OCI-LY7 (cell line): ENCODE measurements around the gene MTUS2.

Source experiments
- EZH2phosphoT487 ChIP-seq: fragments of 200-600 bp; sonication (generic); IDR thresholded peaks from 2 replicates; pipeline ENCODE4 v1.6.1; 2018; ENCODE audit warnings: low read depth, borderline replicate concordance, mild to moderate bottlenecking, mixed run types, antibody characterized with exemption, low read length, moderate library complexity, mixed read lengths
- TF ChIP-seq, protein P1 (sequence below): fragments of 200-600 bp; sonication (generic); conservative IDR thresholded peaks from 2 replicates; pipeline ENCODE4 v1.5.1; 2014; ENCODE audit warnings: mild to moderate bottlenecking, antibody characterized with exemption, low read length, moderate library complexity, mixed read lengths

DNA sequence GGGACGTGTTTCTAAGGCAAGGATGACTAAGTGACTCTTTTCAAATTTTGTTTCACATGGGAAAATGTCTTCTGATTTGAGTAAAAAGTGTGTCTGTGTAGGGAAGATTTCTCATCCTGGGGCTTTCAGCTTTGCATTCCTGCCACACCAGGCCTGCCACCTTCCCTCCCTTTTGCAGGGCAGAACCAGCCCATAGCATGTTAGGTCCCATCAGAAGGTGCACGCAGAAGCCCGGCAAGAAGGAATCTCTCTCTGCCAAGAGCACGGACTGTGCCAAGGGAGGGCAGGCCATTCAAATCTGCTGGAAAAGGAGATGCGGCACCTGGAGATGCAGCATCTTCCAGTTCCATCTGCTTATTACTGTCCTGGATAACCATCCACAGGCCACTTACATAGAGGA is 563.3 kb downstream of the MTUS2 start:
- TF ChIP-seq, protein P1, sequence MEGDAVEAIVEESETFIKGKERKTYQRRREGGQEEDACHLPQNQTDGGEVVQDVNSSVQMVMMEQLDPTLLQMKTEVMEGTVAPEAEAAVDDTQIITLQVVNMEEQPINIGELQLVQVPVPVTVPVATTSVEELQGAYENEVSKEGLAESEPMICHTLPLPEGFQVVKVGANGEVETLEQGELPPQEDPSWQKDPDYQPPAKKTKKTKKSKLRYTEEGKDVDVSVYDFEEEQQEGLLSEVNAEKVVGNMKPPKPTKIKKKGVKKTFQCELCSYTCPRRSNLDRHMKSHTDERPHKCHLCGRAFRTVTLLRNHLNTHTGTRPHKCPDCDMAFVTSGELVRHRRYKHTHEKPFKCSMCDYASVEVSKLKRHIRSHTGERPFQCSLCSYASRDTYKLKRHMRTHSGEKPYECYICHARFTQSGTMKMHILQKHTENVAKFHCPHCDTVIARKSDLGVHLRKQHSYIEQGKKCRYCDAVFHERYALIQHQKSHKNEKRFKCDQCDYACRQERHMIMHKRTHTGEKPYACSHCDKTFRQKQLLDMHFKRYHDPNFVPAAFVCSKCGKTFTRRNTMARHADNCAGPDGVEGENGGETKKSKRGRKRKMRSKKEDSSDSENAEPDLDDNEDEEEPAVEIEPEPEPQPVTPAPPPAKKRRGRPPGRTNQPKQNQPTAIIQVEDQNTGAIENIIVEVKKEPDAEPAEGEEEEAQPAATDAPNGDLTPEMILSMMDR = no peak
- no peak for TF ChIP-seq EZH2phosphoT487
